ENCODE results near the gene PTGER2. TPM values are rescaled to one million over a fixed set of nuclear protein-coding genes. Genes with fewer than 3 reads are reported as not detected.

Gene PTGER2
- total RNA-seq, 4 donors from 2014 or later = 0.56 to 5.0 (median 1.5) TPM

GRCh38 chr14:52363961-52364360 is 49.8 kb downstream of the PTGER2 start:
- Histone ChIP-seq H3K9me3 (no peaks in the 10 kb centered on the region), H3K4me3 (replicated peaks in 1 of 3) (no peak overlapping the region), H3K27ac (no peak overlapping the region), H3K4me1 (no peaks in the 10 kb centered on the region), H3K27me3 (no peaks in the 10 kb centered on the region), H3K36me3 (no peaks in the 10 kb centered on the region)
- intact Hi-C loops (cut with DNase I) = no loop called here
- no peak for DNase-seq
- TF ChIP-seq CTCF (IDR thresholded peaks at IDR 0.05) (no peak), POLR2A (IDR thresholded peaks at IDR 0.05) (no peak)
- WGBS, 2 donors = 60 to 63% methylated on average over 1 of the region's 1 CpG

GRCh38 chr14:52365071-52365470 is 51.0 kb downstream of the PTGER2 start:
- no peaks in the 10 kb centered on the region for H3K36me3 ChIP-seq
- no peak overlapping the region for H3K4me3 ChIP-seq (replicated peaks in 1 of 3)
- intact Hi-C loops (cut with DNase I) = no loop called here
- no peaks in the 10 kb centered on the region for H3K4me1 ChIP-seq
- H3K9me3 ChIP-seq = no peaks in the 10 kb centered on the region
- no peaks in the 10 kb centered on the region for H3K27me3 ChIP-seq
- no peak overlapping the region for H3K27ac ChIP-seq
- WGBS, 2 donors = 81 to 100% methylated on average over 1 of the region's 1 CpG
- TF ChIP-seq POLR2A (IDR thresholded peaks at IDR 0.05) = no peak
- no peak for TF ChIP-seq CTCF (IDR thresholded peaks at IDR 0.05)
- DNase-seq = no peak

GRCh38 chr14:52366796-52367315 is 52.7 kb downstream of the PTGER2 start:
- no peak for DNase-seq
- Histone ChIP-seq H3K9me3 (no peaks in the 10 kb centered on the region), H3K4me3 (replicated peaks in 1 of 3) (no peak overlapping the region), H3K36me3 (no peaks in the 10 kb centered on the region), H3K4me1 (no peaks in the 10 kb centered on the region), H3K27me3 (no peaks in the 10 kb centered on the region), H3K27ac (no peak overlapping the region)
- TF ChIP-seq POLR2A (IDR thresholded peaks at IDR 0.05) (no peak), CTCF (IDR thresholded peaks at IDR 0.05) (no peak)
- intact Hi-C loops (cut with DNase I) = no loop called here
- WGBS, 2 donors = 57 to 59% methylated on average over 3 of the region's 3 CpGs

GRCh38 chr14:52369305-52369801 is 55.2 kb downstream of the PTGER2 start:
- 77 to 84% methylated on average over 3 of the region's 3 CpGs for whole genome bisulfite sequencing, 2 donors
- H3K27ac ChIP-seq = no peak overlapping the region

More at GRCh38 chr14:52369305-52369801, 55.2 kb downstream of the PTGER2 start:
- intact Hi-C loops (cut with DNase I) = no loop called here
- H3K4me1 ChIP-seq = no peaks in the 10 kb centered on the region
- H3K27me3 ChIP-seq = no peaks in the 10 kb centered on the region
- no peak for TF ChIP-seq POLR2A (IDR thresholded peaks at IDR 0.05)
- no peak for TF ChIP-seq CTCF (IDR thresholded peaks at IDR 0.05)
- no peak for DNase-seq
- H3K36me3 ChIP-seq = no peaks in the 10 kb centered on the region
- no peak overlapping the region for H3K4me3 ChIP-seq (replicated peaks in 1 of 3)
- H3K9me3 ChIP-seq = no peaks in the 10 kb centered on the region
